Superior temporal gyrus (tissue), 1 donor: ENCODE measurements around the gene WDR31.
"Not testable (repeated sequence)": the region's sequence is repeated elsewhere in the genome, so short reads cannot be mapped to it uniquely, and the experiment has no call there.

Experiments
- DNase-seq: peaks from one replicate; pipeline ENCODE4 v3.0.0-alpha.2; 2016; ENCODE audit errors: extremely low spot score

WDR31 gene

DNA sequence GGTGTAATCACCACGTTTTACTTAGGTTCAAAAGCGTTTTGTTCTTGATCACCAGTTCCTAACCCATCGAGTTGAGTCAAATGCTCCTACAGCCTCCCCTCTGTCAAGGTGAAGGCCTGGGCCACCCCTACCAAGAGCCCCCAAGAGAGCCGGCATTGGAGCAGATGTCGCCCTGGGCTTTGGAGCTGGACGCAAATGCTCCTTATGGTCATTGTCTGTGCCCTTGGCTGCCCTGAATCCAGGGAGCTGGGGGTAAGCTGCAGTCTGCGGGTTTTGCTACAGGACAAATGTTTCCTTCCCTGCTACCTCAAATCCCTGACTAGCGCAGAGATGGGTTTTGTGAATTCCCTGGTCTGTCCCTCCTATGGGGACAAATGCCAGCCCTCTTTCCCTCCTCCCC is 41.8 kb downstream of the WDR31 start:
- DNase-seq, result no peak

DNA sequence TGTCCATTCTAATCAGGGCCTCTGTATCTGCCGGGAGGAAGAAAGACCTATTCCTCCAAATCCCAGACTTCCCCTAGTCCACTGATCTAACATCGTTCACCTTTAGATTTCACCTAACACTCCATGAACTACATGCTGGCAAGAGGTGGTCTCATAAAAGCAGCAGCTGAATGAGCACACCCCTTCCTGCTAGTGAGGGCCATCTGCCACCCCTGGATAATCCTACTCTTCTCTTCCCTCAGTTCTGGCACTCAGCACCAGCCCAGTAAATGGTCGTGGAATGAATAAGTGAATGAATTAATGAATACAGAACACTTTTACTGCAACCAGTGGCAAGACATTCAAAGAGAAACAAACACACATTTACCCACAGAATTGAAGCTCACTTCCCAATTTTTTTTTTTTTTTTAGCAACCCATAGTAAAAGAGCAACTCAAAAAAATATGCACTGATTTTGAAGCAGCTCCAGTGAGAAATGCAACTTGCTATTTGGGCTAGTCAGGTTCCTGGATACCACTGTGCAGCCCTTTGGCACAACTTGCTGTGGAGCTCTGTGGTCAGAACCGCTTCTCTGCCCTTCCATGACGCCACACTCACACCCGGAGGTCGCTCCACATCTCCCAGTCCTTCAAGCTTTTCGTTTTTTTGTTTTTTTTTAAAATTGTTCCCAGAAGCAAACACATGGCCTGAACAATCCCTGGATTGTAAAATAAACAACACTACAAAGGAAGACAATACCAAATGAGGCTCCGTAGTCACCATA is 43.1 kb downstream of the WDR31 start:
- no peak for DNase-seq

DNA sequence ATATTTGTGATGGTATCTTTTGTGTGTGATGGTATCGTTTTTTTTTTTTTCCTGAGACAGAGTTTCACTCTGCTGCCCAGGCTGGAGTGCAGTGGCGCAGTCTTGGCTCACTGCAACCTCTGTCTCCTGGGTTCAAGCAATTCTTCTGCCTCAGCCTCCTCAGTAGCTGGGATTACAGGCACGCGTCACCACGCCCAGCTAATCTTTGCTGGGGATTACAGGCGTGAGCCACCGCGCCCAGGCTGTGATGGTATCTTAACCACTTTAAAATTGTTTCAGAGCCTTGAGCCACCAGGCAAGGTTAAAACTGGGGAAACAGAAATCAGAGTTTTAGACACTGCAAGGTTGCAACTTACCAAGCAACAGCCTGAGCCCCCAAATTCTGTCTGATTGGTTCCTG is 43.8 kb downstream of the WDR31 start:
- not testable (repeated sequence) for DNase-seq

DNA sequence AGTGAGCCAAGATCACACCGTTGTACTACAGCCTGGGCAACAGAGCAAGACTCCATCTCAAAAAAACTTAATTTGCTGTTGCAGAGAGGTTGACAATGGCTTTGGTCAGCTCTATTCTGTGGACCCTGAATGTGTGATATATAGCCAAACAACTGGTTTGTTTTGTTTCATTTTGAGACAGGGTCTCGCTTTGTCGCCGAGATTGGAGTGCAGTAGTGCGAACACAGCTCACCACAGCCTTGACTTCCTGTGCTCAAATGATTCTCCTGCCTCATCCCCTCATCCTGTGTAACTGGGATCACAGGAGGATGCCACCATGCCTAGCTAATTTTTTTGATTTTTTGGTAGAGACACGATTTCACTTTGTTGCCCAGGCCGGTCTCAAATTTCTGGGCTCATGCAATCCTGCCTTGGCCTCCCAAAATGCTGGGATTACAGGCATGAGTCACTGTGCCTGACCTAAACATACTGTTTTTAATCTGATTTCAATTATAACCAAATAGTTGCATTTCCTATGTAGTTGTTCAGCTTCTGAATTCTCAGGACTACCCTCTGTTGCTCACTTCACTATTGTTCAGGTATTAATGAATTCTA is 46.7 kb downstream of the WDR31 start:
- DNase-seq, result no peak

DNA sequence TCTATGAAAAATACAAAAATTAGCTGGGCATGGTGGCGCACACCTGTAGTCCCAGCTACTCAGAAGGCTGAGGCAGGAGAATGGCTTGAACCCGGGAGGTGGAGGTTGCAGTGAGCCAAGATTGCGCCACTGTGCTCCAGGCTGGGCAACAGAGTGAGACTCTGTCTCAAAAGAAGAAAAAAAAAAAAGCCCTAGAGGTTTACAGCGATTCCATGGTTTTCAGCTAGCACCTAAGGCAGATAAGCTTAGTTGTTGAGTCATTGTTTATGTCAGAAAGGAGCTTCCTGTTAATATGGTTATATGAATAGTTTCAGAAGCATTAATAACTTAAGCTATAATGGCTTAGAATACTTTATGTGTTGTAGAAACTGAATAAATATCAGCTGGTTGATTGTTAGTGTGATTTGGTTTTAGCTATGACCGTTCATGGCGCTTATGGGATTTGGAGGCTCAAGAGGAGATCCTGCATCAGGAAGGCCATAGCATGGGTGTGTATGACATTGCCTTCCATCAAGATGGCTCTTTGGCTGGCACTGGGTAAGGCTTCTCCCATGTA is 49.9 kb downstream of the WDR31 start:
- DNase-seq, result no peak

DNA sequence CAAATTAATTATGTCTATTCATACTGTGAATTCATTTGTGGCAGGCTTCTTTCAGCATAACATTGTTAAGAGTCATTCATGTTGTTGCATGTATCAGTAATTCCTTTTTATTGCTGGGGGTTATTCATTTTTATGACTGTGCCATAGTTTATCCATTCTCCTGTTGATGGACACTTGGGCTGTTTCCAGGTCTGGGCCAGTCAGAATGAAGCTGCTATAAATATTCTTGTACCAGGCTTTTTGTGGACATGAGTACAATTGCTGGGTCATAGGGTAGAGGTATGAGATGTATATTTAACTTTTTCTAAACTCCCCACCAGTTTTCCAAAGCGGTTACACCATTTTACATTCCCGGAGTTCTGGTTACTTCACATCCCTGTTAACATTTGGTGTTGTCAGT is 51.0 kb downstream of the WDR31 start:
- no peak for DNase-seq

DNA sequence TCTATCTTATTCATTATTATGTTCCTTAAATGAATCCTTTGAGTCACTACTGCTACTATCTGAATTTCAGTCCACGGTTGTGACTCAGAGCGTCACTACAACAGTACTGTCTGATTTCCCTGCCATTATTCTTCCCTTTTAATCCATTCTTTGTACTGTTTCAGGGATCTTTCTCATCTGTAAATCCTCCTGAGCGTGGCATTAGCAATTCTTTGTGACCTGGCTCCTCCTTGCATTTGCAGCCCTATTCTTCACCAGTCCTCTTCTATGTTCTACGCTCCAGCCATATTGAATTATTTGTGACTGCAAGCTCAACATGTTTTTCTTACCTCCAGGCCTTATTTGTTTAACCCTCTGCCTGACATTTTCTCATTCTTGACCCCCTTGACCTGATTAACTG is 58.7 kb downstream of the WDR31 start:
- DNase-seq, result no peak

DNA sequence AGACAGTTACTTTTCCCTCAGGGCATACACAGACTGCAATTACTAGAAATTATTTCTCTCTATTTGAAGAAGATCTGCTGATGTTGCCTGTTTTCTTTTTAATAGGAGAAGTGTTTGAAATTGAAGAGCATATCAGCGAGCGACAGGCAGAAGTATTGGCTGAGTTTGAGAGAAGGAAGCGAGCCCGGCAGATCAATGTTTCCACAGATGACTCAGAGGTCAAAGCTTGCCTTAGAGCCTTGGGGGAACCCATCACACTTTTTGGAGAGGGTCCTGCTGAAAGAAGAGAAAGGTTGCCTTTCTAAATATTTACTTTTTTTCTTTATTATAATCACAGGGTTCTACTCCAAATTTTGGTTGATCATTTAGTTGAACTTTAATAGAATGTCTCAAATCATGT is 61.2 kb downstream of the WDR31 start:
- DNase-seq, result no peak

DNA sequence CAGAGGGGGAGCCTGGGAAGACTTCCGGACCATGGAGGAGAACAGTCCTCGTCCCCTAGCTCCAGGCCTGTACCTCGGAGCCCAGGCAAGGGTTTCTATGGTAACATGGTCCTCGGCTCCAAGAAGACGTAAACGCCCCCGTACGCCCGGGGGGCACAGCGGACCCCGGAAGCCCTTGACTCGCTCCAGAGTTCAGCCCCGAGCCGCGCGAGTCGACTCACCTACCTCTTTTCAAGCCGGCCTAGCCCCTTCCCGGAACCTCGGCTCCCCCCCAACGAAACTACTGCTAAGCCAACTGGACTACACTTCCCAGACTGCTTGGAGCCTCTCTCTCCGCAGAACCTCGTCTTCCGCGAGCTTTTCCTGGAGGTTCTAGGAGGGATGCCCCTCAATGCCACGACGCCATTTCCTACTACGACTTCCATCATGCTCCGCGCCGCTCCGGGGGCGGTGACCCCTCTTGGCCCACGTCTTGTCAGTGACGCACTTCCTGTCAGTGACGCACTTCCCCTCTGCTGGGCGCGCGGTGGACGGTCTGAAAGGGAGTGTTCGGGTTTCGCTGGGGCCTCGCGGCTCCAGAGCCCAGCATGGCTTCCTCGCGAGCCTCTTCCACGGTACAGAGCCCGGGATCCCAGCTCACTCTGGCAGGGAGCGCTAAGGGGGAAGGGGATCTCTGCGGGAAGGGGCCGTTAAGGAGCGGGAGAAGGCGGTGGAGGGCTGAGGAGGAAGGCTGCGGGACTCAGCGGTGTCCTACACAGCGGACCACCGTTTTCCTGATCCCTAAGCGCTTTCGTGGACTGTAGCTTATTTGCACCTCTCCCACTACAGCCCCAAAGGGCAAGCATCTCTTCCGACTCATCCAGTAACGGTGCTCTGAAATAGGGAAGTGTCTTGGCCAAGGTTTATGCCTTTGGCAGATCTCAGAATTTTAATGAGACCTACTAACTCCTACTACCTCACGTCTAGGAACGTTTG is 64.6 kb downstream of the WDR31 start, which contains the start of the genes CDC26 and PRPF4:
Gene CDC26 (minus strand): TSS at position 416 of the 975 bp plus-strand sequence. CDS start 3,065 bp downstream, outside the sequence.
Gene PRPF4 (plus strand): TSS at position 502 of the 975 bp plus-strand sequence. CDS start 86 bp downstream, at position 588.
- DNase-seq, result peak; percentile 99

DNA sequence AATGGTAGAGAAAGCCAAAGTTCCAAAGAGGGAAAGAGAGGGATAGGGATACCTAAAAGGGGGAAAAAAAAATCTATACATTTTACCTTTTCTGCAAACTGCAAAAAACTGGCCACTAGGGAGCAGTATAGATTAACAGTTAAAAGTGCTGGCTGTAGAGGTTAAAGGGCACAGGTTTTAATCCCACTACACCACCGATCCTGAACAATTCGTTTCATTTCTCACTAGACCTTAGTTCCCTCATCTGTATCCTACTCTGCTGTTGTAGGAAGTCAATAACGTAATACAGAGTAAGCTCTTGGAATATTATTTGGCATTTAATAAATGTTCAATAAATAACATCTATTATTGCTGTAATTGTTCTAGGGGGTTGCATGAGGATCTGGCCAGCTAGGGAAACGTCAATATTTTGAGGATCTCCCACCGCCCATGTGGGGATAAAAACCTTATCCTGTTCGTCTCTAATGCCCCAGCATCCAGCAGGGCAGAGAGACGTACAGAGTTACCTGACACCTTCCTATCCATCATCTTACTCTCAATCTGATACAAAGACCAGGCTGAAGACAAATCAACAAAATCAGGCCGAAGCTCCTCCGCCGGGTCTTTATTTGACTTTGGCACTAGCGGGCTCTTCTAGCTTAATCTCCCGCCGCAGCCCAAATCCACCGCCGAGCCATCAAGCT is 65.5 kb downstream of the WDR31 start:
- DNase-seq, result peak; percentile 89

DNA sequence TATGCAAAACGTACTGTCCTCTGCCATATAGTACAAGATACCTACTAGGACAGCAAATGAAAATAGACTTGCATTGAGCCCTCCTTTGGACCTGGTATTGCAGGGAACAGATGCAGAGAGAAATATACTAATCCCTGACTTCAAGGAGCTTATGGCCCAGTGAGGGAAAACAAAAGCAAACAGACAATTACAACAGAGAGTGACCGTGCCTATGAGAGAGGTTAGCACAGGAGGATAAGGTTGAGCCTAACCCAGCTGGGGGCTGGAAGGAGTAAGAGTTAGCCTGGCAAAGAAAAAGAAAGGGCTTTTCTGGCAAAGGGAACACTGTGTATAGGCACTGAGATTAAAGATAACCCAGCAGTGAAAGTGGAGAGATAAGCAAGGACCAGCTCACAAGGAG is 70.2 kb downstream of the WDR31 start:
- no peak for DNase-seq

DNA sequence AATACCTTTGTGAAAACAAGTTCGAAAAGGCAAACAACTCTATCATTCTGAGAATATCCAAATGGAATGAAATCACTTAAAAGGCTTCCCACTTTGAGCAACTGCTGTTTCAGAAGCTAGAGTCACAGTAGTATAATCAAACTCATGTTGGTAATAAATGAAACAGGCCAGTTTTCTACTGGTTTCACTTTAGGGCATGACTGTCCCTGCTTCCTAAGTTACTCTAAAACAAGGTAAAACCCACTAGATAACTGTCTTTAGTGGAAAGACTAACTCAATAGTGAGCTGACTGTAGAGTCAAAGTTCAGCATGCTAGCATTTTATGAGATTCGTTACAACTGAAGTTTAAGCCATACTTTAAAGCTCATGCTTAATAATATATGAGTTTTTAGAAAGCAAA is 70.7 kb downstream of the WDR31 start:
- DNase-seq, result no peak

DNA sequence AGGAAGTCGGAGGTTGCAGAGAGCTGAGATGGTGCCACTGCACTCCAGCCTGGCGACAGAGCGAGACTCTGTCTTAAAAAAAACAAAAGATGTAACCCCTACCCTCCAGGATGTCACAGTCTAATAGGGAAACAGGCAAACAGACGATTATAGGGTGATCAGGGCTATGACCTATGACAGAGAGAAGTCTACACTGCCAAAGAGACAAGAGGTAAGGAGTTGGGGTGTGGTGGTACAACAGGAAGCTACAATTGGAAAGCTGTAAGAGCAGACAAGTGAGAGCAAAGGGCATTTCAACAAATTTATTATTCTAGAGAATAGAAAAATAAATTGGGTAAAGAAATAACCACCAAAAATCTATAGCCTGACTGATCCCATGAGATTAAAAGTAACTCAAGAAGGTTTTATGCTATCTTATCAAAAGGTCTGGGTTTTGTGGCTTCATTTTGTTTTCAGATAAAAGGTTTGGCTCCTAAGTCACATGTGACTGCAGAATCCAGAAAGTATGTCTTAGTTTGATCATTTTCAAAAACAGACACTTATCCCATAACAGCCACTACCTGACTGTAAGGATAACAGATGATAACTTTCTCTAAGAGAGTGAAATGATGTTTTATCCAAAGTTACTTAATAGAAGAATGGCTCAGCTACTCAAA is 72.0 kb downstream of the WDR31 start:
- DNase-seq, result no peak

DNA sequence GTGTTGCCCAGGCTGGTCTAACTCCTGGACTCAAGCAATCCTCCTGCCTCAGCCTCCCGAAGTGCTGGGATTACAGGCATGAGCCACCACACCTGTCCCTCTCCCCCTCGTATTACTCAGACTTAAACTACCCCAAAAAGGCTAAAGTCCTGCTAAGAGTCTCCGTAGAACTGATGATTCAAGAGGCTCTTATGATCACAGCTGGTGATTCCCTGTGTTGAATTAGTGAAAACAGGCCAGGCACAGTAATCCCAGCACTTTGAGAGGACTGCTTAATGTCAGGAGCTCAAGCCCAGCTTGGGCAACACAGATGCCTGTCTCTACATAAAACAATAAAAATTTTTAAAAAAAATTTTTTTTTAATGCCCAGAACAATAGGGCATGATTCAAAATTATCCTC is 73.9 kb downstream of the WDR31 start:
- DNase-seq, result no peak
